GM19397 (cell line): ENCODE results near the gene DCLK3.
A peak's percentile ranks its signal among the peaks of the same experiment; 100 is the strongest.

Experiments used
- ATAC-seq: cut with Tn5 transposase; IDR thresholded peaks from one replicate; pipeline ENCODE4 v1.9.1; 2021; ENCODE audit warnings: mild to moderate bottlenecking, moderate library complexity; ENCODE audit not compliant: unreplicated experiment

DCLK3 gene, protein sequence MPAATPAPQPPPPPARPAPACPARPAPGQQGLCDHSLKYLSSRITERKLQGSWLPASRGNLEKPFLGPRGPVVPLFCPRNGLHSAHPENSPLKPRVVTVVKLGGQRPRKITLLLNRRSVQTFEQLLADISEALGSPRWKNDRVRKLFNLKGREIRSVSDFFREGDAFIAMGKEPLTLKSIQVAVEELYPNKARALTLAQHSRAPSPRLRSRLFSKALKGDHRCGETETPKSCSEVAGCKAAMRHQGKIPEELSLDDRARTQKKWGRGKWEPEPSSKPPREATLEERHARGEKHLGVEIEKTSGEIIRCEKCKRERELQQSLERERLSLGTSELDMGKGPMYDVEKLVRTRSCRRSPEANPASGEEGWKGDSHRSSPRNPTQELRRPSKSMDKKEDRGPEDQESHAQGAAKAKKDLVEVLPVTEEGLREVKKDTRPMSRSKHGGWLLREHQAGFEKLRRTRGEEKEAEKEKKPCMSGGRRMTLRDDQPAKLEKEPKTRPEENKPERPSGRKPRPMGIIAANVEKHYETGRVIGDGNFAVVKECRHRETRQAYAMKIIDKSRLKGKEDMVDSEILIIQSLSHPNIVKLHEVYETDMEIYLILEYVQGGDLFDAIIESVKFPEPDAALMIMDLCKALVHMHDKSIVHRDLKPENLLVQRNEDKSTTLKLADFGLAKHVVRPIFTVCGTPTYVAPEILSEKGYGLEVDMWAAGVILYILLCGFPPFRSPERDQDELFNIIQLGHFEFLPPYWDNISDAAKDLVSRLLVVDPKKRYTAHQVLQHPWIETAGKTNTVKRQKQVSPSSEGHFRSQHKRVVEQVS

DNA sequence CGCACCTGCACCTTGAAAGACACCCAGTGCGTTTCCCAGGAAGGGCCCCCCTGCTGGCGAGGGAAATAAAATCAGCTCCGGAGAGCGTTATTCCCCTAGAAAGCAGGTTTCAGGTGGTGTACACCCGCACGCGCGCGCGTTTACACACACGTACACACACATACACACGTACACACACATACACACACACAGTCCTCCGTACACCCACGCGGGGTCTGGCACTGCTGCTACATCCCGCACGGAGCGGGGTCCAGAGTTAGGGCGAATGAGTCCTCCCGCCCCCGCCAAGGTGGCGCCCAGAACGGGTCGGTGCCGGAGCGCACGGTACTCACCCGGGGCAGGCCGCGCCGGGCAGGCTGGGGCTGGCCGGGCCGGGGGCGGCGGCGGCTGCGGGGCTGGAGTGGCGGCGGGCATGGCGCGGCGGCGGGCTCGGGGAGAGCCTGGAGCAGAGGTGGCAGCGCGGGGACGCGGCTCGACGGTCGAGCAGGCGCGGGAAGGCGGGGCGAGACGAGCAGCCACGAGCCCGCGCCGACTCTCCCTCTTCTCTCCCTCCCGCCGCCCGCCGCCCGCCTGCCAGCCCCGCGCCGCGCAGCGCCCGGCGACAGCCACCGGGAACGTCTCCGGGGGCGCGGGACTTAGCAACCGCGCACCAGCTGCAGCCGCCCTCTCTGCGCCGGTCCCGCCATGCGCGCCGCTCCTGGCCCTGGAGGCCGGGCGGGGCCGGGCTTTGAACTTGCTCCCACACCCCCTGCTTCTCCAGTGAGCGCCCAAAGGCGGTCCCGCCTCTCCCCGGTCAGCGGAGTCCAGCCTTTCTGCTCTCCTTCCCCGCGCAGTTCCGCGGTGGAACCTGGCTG lies at the start of gene DCLK3:
TSS of gene DCLK3 (minus strand) at position 704 of the 854 bp plus-strand sequence. CDS start at position 414, 290 bp downstream.
- ATAC-seq: no peak

DNA sequence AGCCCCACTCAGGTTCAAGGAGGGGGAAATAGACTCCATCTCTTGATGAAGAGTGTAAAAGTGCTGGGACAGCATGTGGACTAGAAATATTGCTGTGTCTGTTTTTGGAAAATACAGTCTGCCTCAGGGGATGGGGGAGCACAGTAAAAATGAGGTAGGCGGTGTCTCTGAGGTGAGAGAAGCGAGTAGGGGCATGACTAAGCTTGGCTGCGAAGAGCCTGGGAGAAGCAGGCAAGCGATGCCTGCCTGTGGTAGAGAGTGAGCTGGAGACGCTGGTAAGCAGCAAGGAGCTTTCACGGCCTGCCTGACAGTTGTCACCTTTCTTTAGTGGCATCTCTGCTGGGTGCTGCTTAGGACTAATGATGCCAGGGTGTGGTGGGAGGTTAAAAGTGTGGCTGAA lies 49.0 kb upstream of the DCLK3 start:
- no peak for ATAC-seq

DNA sequence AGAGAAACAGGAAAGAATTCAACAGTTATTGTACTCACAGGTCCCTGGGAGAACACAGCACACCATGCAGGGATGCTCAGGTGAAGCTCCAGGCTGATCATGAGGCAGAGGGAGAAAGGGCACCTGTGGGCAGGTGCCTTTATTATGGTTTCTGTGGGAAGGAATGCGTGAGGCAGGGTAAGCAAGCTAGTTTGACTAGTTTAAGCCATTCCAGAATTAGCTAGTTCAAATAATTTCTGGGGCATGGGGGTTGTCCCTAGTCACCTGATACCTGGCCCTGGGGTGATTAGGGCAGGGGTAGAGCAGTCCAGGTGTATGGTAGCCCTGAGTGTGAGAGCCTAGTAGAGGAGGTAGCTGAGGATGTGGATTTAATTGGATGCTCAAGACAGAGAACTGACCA lies 47.9 kb upstream of the DCLK3 start:
- ATAC-seq: no peak

DNA sequence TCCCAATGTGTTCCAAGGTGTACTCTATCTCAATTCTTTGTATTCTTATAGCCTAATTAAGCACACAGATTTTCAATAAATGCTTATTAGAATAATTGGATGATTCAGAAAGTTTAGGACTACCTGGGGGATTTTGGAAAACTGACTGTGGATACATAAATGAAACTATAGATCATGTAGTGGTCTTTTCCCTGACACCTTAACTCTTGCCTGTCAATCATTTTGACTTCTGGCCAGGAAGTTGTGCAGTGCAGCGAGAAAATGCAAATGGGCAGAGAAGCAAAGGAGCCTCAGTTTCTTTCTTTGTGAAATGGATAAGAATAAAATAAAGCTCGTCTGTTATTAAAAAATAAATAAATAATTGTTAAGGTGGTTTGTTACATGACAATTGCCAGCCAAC lies 47.4 kb upstream of the DCLK3 start:
- no peak for ATAC-seq

DNA sequence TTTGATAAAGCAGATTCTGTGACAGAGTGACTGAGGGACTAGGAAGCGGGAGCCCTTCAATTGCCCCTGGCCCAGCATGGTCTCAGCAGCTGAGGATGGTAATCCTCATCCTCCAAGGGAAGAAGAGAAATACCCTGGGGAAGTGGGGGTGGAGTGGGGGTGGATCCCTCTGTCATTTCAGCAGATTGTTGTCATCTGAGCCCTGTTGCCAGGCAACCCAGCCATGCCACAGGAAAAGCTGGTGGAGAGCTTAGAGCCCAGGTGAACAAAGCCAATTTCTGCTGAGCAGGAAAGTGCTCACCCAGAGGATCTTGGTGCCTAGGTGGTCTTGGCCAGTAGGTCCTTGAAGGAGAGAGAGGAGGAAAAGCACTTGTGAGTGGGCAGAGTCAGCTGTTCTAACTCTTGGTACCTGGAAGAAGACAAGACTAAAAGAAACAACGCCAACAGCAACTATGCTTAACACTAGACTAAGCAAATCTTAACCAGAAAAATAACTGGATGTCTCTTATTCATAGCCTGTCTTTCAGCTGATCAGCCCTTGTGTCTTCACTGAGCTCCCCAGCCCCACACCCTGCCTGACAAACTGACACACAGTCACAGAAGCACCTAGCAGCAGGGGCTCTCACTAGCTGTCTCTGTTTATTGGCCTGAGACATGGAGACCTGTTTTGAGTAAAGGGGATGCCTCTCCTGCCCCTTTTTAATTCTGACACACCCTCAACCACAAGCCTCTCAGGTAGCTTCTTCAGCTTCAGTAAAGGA lies 40.1 kb upstream of the DCLK3 start:
- ATAC-seq: no peak

DNA sequence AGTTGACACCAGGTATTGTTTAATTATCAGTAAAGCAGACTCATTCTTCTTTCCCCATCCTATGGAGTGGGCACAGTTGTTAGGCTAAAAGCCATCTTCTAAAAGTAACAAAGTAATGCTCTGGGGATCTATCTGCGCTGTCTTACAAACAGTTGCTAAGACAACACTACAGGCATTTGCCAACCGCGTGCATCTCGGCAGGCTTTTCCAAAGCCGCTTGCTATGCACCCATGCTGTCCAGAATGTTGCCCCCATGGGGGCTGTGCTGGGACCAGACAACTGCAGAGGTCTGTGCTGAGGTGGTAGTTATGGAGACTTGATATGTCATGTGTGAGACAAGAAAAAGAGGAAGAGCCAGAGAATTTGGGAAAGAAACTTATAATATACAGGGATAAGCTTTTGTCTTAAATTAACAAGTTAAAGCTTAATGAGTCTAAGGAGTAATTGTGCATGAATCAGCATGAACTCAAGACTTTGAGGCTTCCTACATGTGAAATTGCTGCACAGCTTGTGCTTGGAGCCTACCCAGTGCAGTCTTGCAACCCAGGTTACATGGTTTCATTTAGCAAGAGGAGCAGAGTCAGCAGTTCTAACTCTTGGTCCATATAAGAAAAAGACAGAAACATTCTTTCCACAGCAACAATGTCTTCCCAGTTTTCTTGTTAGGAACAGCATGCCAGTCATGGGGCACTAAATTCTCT lies 38.9 kb upstream of the DCLK3 start:
- ATAC-seq: no peak

DNA sequence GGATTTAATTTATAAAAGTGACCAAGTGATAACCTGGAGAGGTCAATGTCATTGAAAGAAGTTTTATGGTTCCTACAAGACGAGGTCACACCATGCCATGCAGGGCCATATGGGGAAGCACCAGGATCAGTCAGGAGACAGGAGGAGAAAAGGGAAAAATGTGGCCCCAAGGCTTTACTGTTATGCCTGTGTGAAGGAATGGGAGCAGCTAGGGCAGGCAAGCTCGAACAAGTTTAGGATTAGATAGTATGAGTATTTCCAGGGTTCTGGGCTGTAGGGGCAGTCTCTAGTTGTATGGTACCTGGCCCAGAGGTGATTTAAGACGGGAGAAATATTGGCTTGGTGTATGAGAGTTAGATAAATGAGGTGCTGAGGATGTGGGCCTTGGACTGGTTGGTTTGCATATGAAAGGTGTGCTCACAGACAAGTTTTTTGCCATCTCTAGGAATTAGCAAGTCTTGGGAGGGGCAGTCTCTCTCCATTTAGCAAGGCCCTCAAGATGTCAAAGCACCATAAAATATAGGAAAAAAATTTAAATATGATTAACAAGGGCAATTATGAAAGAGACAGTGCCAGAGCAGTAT lies 36.3 kb upstream of the DCLK3 start:
- no peak for ATAC-seq

DNA sequence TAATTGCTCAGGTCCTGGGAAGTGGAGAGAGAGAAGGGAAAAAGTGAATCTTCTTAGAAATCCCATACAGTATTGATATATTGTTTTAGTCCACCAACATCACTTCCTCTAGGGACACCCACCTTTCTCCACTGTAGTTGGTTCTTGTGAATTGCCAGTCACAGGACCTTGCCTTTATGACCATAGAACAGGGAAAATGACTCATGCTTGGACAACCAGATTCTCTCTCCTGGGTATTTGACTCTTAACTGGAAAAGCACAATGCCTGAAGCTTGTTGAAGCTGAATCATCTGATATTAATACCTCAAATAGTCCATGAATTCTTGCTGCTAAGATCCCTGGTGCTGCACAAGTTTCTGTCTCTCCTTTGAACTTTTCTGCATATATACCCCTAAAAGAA lies 32.5 kb upstream of the DCLK3 start:
- ATAC-seq: no peak

DNA sequence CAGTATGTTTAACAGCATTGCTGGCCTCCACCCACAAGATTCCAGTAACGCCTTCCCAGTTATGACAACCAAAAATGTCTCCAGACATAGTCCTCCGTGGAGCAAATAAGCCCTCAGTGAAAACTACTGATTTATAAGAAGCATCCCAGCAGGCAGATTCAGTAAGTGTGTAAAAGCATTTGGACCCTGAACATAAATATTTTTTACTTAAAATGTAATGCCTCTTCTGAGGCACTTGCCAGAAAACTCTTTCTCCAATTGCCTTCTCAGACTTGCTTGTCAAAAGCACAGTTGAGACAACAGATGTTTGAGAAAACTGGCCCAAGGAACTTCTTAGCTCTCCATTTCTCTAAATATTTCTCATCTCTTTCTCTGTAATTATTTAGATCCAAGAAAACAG lies 31.8 kb upstream of the DCLK3 start:
- no peak for ATAC-seq

DNA sequence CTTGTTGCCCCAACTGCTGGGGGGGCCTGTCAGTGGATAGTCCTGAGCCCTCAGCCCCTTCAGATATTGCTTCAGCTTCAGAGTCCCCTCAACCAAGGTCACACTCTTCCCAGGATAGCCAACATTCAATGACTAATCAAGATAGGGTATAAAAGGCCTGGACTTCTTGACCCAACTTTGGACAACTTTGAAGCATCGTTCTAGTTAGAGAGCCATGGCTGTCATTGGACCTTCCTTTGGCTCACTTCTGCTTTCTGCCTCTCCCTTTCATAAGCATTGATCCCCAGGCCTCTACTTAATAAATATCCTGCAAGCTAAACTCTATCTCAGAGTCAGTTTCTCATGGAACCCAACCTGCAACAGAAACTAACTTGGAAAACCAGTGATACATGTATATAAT lies 31.3 kb upstream of the DCLK3 start:
- ATAC-seq: no peak

DNA sequence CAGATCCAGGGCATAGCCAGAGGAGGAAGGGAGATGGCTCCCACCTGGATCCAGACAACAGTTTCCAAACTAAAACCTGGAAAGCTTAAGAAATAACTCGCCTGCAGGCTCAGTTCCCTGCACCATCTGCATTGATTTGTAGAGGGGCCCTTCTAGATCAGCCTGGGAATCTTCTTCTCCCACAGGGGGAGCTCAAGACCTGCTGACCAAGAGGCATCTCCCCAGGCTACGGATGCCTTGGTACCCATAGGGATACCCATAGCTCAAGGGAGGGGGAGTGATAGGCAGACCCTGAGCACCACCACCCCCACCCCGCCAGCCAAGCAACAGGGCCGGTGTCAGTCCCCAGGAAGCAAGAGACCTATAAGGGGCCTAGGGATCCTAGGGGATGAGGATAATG lies 28.0 kb upstream of the DCLK3 start:
- no peak for ATAC-seq

DNA sequence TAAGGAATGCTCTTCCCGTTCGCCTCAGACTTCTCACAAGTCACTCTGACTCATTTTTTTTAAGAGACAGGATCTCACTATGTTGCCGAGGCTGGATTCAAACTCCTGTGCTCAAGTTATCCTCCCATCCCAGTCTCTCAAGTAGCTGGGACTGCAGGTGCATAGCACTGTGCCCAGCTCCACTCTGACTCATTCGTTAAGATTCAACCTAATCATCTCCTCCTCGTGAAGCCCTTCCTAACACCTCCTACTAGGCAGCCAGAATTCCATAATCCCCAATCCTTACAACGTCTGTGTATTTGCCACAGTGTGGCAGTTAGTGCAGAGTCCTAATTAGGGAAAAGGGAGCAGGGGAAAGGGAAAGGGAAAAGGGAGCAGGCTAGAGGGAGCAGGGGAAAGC lies 26.4 kb upstream of the DCLK3 start:
- no peak for ATAC-seq

DNA sequence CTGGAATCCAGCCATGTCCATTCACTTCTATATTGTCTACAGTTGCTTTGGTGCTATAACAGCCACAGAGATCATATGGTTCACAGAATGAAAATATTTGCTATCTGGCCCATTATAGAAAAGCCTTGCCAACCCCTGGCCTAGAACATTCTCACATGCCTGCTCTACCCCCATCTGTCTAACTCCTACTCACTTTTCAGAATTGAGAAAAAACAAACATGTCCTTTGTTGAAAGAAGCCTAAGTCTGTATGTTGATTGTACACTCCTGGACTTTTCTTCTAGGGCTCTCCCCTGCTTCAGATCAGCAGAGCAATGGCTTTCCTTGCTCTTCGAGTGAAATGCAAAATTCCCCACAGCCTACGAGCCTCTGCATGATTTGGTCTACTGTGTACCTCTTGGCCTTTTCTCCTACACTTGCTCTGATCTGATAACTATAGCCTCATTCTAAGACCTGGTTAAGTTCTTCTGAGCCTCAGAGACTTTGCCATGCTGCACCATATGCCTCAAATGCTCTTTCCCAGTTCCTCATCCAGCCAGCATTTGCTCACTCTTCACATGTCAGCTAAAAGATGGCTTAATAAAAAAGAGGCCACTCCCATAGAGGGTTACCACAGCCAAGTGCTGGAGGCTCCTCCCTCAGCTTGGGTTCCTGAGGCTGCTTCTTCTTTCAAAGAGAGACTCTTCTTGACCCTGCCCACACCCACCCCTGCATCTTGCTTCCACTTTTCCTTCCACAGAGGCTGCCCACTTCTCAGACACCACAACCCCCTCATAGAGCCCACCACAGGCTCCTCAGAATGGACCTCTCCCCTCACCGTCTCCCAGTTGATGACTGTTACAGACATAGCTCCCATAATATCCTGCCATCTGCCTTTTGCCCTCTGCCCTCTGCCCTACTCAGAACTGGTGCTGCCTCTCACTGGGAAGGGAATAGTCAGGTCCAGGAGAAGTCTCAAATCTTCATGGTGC lies 22.9 kb upstream of the DCLK3 start:
- no peak for ATAC-seq

DNA sequence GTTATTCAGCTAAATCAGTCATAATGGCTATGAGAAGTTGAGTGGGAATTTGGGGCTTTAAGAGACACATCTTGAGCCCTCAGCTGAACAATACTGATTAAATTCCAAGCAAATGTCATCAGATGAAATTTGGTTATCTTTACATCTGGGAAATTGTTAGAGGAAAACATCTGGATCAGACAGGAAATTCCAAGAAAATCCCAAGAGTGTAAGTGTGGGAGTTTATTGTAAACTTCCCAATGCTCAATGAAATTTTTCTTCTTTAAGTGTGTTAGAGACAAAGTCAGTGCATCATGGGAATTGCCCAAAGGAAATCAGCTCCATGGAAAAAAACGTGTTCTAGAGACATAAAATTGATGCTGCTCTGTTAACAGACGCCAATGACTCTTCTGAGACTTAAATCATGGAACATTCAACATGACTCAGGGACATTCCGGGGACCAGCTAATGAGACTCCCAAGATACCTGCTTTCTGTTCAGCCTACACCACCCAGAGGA lies 19.8 kb upstream of the DCLK3 start:
- ATAC-seq: no peak

DNA sequence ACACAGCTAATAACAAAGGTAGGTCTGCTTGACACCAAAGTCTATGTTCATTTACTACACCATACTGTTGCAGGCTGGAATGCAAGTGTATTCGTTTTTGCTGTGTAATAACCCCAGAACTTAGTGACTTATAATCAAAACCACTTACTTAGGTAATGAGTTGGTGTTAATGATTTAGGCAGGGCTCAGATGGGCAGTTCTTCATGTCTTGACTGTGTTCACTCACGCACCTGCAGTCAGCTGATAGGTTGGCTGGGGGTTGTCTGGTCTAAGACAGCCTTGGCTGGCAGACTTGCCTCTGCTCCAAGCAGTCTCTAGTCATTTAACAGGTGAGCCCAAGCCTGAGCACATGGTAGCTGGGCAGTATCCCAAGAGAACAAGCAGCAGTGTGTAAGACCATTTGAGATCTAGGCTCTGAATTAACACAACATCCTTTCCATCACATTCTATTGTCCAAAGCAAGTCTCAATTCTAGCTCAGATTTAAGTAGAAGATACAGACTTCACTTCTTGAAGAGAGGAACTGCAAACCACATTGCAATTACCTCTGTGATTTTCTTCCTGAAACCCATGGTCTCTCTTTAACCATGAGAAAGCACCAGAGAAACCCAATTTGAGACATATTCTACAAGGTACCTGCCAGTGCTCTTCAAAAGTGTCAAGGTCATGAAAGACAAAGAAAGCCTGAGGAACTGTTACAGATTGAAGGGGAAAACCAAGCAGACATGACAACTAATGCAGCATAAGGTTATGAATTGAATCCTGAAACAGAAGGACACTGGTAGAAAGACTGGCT lies 13.3 kb upstream of the DCLK3 start:
- ATAC-seq: peak; percentile 70

DNA sequence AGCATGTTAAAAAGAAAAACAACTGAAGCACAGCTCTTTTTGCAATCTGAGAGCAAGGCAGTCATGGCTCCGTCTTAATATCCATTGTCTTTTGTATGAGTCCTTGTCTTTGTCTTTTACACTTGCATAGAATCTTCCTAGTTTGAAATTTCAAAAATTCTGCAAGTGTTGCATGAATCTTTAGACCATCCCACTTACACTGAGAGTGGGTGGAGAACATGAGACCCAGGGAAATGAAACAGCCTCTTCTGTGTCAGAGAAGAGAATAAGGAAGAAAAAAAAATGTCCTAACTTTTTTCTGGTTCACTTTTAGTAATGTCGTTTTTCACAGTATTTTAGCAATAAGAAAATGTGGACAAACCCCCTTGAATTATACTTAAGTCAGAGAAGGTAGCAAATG lies 12.1 kb upstream of the DCLK3 start:
- ATAC-seq: no peak

DNA sequence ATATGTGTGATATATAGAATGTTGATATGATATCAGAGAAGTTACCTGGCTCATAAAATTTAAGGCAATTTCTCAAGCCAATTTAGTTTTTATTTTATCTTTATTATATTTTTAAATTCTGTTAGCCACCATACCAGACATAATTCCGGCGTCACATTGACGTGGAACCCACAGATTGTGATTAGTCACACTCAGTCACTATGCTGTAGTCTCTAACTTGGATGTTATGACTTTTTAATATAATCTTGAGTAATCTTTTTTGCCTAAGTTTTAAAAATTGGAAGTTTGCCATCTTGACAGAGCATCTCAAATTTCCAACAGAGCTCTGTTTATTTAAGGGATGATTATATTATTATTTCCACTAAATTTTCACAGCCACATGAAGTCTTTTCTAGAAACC lies 9.7 kb upstream of the DCLK3 start:
- ATAC-seq: no peak
